Naive thymus-derived CD4-positive, alpha-beta T cell (primary cell): ENCODE results near the gene BCL2L2. TPM values are rescaled to one million over a fixed set of nuclear protein-coding genes. Genes with fewer than 3 reads are reported as not detected.
"Not testable (repeated sequence)": the region's sequence is repeated elsewhere in the genome, so short reads cannot be mapped to it uniquely, and the experiment has no call there.

Experiments used
- ATAC-seq: fragments of 150-1000 bp; cut with Tn5 transposase; 2 replicates; pipeline ENCODE4 v1.10.0; 2021; ENCODE audit warnings: mild to moderate bottlenecking, moderate library complexity
- CTCF ChIA-PET: fragments of 350-600 bp; sonication (Branson Sonifier 250); formaldehyde crosslinking; loops from one replicate; lab custom pipeline; 2021; ENCODE audit warnings: antibody characterized with exemption; lab: Charles Lee
- POLR2A ChIA-PET: fragments of 350-600 bp; sonication (Branson Sonifier 250); formaldehyde crosslinking; loops from one replicate; lab custom pipeline; 2021; ENCODE audit warnings: antibody characterized with exemption, inconsistent platforms; lab: Charles Lee
- DNase-seq, 9 donors: peaks; one replicate each; pipeline versions ENCODE4 v3.0.0 to v3.0.0-alpha.2; 2020 to 2022; ENCODE audit warnings: mixed read lengths in 1 of 9
- H3K27ac ChIP-seq: one replicate; pipeline ENCODE4 v1.7.0; 2013; ENCODE audit warnings: mild to moderate bottlenecking, low read depth, low read length, moderate library complexity
- H3K27me3 ChIP-seq, 2 donors: one replicate each; pipeline ENCODE4 v1.7.0; 2013; ENCODE audit warnings: low read length in 2 of 2, mild to moderate bottlenecking in 2 of 2, moderate library complexity in 2 of 2; ENCODE audit not compliant: control insufficient read depth in 2 of 2, insufficient read depth in 2 of 2
- H3K36me3 ChIP-seq, 3 experiments: 1 replicate in 2 of 3; 2 replicates in 1 of 3; pipeline ENCODE4 v1.7.0; 2013; ENCODE audit warnings: low read length in 3 of 3, mild to moderate bottlenecking in 3 of 3, moderate library complexity in 1 of 3; ENCODE audit not compliant: insufficient read depth in 3 of 3, control insufficient read depth in 2 of 3
- H3K4me1 ChIP-seq, 2 donors: one replicate each; pipeline ENCODE4 v1.7.0; 2013; ENCODE audit warnings: low read length in 2 of 2, mild to moderate bottlenecking in 2 of 2, moderate library complexity in 1 of 2; ENCODE audit not compliant: control insufficient read depth in 2 of 2, insufficient read depth in 2 of 2
- H3K4me3 ChIP-seq: 2 replicates; pipeline ENCODE4 v1.7.0; 2013; ENCODE audit warnings: mild to moderate bottlenecking, low read length
- H3K9me3 ChIP-seq, 3 experiments: 1 replicate in 2 of 3; 2 replicates in 1 of 3; pipeline ENCODE4 v1.7.0; 2013; ENCODE audit warnings: low read length in 3 of 3; ENCODE audit not compliant: control insufficient read depth in 2 of 3
- H3K27ac Mint-ChIP-seq, 9 donors: one replicate each; pipeline ENCODE4 v1.8.0; 2020 to 2022; ENCODE audit warnings: mixed read lengths in 9 of 9, mild to moderate bottlenecking in 8 of 9, moderate library complexity in 5 of 9, inconsistent platforms in 2 of 9
- H3K27me3 Mint-ChIP-seq, 5 donors: one replicate each; pipeline ENCODE4 v1.8.0; 2021 to 2022; ENCODE audit warnings: mixed read lengths in 5 of 5, mild to moderate bottlenecking in 1 of 5
- H3K36me3 Mint-ChIP-seq, 5 donors: one replicate each; pipeline ENCODE4 v1.8.0; 2020 to 2022; ENCODE audit warnings: mixed read lengths in 5 of 5, mild to moderate bottlenecking in 3 of 5, inconsistent platforms in 1 of 5
- H3K4me1 Mint-ChIP-seq, 7 donors: one replicate each; pipeline ENCODE4 v1.8.0; 2020 to 2022; ENCODE audit warnings: mixed read lengths in 7 of 7, mild to moderate bottlenecking in 3 of 7, inconsistent platforms in 1 of 7
- H3K4me3 Mint-ChIP-seq, 10 donors: one replicate each; pipeline ENCODE4 v1.8.0; 2020 to 2022; ENCODE audit warnings: mild to moderate bottlenecking in 10 of 10, mixed read lengths in 10 of 10, moderate library complexity in 6 of 10, inconsistent platforms in 2 of 10
- H3K9me3 Mint-ChIP-seq, 11 donors: one replicate each; pipeline ENCODE4 v1.8.0; 2020 to 2022; ENCODE audit warnings: mixed read lengths in 11 of 11, mild to moderate bottlenecking in 4 of 11, inconsistent platforms in 1 of 11, moderate library complexity in 1 of 11
- intact Hi-C, 2 donors: fragments of 100-400 bp; cut with micrococcal nuclease; formaldehyde crosslinking; loops; one replicate each; pipeline ENCODE4 v1.15.1; 2023
- polyA plus RNA-seq, 2 donors: library from polyadenylated mRNA; unstranded; fragments of 300-500 nt; fragmentation: Illumina TruSeq; gene quantifications; one replicate each; pipeline ENCODE4 v1.2.3, GENCODE V29; 2021
- total RNA-seq, 6 experiments: library from RNA in 5 of 6; stranded (reverse) in 5 of 6; gene quantifications; 1 replicate in 5 of 6; 2 replicates in 1 of 6; pipeline ENCODE4 v1.2.3 and lab custom pipeline; 2021 to 2026

The BCL2L2 gene, protein sequence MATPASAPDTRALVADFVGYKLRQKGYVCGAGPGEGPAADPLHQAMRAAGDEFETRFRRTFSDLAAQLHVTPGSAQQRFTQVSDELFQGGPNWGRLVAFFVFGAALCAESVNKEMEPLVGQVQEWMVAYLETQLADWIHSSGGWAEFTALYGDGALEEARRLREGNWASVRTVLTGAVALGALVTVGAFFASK
- total RNA-seq (1 to 10 TPM; 2.8 to 8.0 (median 5.6) TPM), polyA plus RNA-seq (not detected), total RNA-seq (lab: John Stamatoyannopoulos, UW) (2.8 reads per million, percentile 15 among the genes with 10 or more reads in this experiment)

- peak within 1 kb of the TSS in 3 of 10 donors; percentile 8 to 71 (median 63) for H3K4me3 Mint-ChIP-seq
- CTCF ChIA-PET = interaction anchor here (1.3 kb wide), 1 partner anchor 14 kb away, joined by 3 read pairs; no protein-coding TSS in a partner anchor
- intact Hi-C loops = loop anchor here (10.0 kb wide), 4 partner anchors 808 to 1832 kb away; partner anchors contain the start of genes EMC9 (in 2 of the 2), PSME2 (in 2 of the 2), RNF31 (in 2 of the 2) and CHMP4A (in 1 of the 2)
These were observed at the start of gene BCL2L2 for GRCh38 chr14:23306412-23307145. BCL2L2 (plus strand) TSS chr14:23306833; CDS start chr14:23307768, 935 bp downstream.

DNA sequence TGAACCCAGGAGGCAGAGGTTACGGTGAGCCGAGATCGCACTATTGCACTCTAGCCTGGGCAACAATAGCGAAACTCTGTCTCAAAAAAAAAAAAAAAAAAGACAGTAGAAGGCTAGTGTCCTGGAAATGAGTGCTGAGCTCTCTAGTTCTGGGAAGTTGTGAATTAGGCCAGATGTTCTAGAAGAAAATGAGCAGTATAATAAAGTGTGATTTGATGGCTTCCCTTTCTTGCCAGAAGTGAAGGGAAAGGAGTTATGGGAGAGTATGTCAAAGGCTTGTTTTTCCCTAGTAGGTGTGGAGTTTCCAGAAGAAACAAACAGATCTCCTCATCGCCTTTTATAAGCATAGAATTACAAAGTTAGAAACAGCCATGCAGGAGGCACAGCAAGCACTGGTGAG, 48.4 kb upstream of the BCL2L2 start:
- H3K27me3 Mint-ChIP-seq = peaks cover 26 to 48% (median 43%) of the 10 kb centered on the region in 5 donors
- no peaks in the 10 kb centered on the region for H3K36me3 ChIP-seq
- H3K4me3 ChIP-seq = no peak overlapping the region
- intact Hi-C loops = no loop called here
- no peak overlapping the region for H3K27ac ChIP-seq
- no peak overlapping the region for H3K27ac Mint-ChIP-seq
- H3K4me1 Mint-ChIP-seq = no peaks in the 10 kb centered on the region
- DNase-seq (no peak), ATAC-seq (no peak)
- H3K4me1 ChIP-seq = no peaks in the 10 kb centered on the region
- ChIA-PET CTCF (interaction anchor here (1.6 kb wide), 1 partner anchor 122 kb away, joined by 4 read pairs; no protein-coding TSS in a partner anchor), POLR2A (no interaction called here)
- no peak overlapping the region for H3K4me3 Mint-ChIP-seq
- H3K27me3 ChIP-seq = no peaks in the 10 kb centered on the region
- H3K36me3 Mint-ChIP-seq = no peaks in the 10 kb centered on the region
- no peaks in the 10 kb centered on the region for H3K9me3 ChIP-seq
- peaks cover 0 to 3% (median 0%) of the 10 kb centered on the region in 11 donors for H3K9me3 Mint-ChIP-seq

More at GRCh38 chr14:23306412-23307145, at the start of gene BCL2L2:
- Histone ChIP-seq H3K36me3 (peaks cover 0 to 3% (median 0%) of the 10 kb centered on the region in 3 experiments), H3K4me1 (peaks cover 0 to 6% of the 10 kb centered on the region in 2 donors), H3K27ac (no peak within 1 kb of the TSS), H3K4me3 (no peak within 1 kb of the TSS), H3K9me3 (no peaks in the 10 kb centered on the region), H3K27me3 (no peaks in the 10 kb centered on the region)
- peaks cover 0 to 33% (median 10%) of the 10 kb centered on the region in 7 donors for H3K4me1 Mint-ChIP-seq
- H3K27ac Mint-ChIP-seq = peak within 1 kb of the TSS in 3 of 9 donors; percentile 25 to 77 (median 36)
- H3K27me3 Mint-ChIP-seq = peaks cover 20 to 31% (median 23%) of the 10 kb centered on the region in 5 donors
- peaks cover 0 to 5% (median 0%) of the 10 kb centered on the region in 11 donors for H3K9me3 Mint-ChIP-seq
- DNase-seq (peak in 1 of 9 donors; percentile 42), ATAC-seq (no peak)
- H3K36me3 Mint-ChIP-seq = peaks cover 0 to 4% (median 0%) of the 10 kb centered on the region in 5 donors
- POLR2A ChIA-PET = interaction anchor here (0.6 to 7.6 kb wide), 4 partner anchors 12 to 856 kb away, joined by 3 to 286 read pairs (median 6); partner anchors contain the start of gene PABPN1

DNA sequence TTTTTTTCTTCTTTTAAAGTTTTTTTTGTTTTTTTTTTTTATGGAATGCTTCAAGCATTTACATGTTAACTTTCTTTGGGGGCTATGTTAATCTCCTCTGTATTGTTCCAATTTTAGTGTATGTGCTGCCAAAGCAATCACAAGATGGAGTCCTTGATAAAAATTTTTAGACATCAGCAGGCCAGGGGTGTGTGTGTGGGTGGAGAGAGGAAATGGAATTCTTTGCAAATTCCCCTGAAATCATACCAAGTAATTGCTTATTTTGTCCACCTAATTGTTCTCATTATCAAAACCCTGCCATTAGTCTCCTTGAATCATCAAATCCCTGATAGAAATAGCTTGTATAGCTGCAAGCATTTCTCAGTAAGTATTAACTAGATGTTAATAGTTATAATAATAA, 47.2 kb upstream of the BCL2L2 start:
- no peak overlapping the region for H3K27ac Mint-ChIP-seq
- Histone ChIP-seq H3K27ac (no peak overlapping the region), H3K9me3 (no peaks in the 10 kb centered on the region), H3K4me3 (no peak overlapping the region), H3K4me1 (no peaks in the 10 kb centered on the region), H3K36me3 (no peaks in the 10 kb centered on the region), H3K27me3 (no peaks in the 10 kb centered on the region)
- H3K4me3 Mint-ChIP-seq = no peak overlapping the region
- DNase-seq (no peak), ATAC-seq (no peak)
- H3K36me3 Mint-ChIP-seq = no peaks in the 10 kb centered on the region
- ChIA-PET CTCF (interaction anchor here (1.6 kb wide), 1 partner anchor 121 kb away, joined by 5 read pairs; no protein-coding TSS in a partner anchor), POLR2A (interaction anchor here (0.6 to 1.1 kb wide), 2 partner anchors 19 to 110 kb away, joined by 4 to 5 read pairs; no protein-coding TSS in a partner anchor)
- intact Hi-C loops = no loop called here
- peaks cover 0 to 3% (median 0%) of the 10 kb centered on the region in 11 donors for H3K9me3 Mint-ChIP-seq
- H3K27me3 Mint-ChIP-seq = peaks cover 20 to 48% (median 44%) of the 10 kb centered on the region in 5 donors
- no peaks in the 10 kb centered on the region for H3K4me1 Mint-ChIP-seq

- H3K4me1 ChIP-seq, H3K36me3 ChIP-seq, H3K9me3 Mint-ChIP-seq, intact Hi-C loops, H3K36me3 Mint-ChIP-seq, H3K4me1 Mint-ChIP-seq, DNase-seq, H3K27ac Mint-ChIP-seq, H3K27me3 ChIP-seq, POLR2A ChIA-PET, H3K4me3 Mint-ChIP-seq, H3K27ac ChIP-seq, ATAC-seq, H3K4me3 ChIP-seq, H3K9me3 ChIP-seq: not testable (repeated sequence)
- H3K27me3 Mint-ChIP-seq = peaks cover 20 to 52% (median 48%) of the 10 kb centered on the region in 5 donors
- CTCF ChIA-PET = interaction anchor here (1.6 kb wide), 1 partner anchor 119 kb away, joined by 5 read pairs; no protein-coding TSS in a partner anchor
These were observed 45.8 kb upstream of the BCL2L2 start for GRCh38 chr14:23260849-23261248.

DNA sequence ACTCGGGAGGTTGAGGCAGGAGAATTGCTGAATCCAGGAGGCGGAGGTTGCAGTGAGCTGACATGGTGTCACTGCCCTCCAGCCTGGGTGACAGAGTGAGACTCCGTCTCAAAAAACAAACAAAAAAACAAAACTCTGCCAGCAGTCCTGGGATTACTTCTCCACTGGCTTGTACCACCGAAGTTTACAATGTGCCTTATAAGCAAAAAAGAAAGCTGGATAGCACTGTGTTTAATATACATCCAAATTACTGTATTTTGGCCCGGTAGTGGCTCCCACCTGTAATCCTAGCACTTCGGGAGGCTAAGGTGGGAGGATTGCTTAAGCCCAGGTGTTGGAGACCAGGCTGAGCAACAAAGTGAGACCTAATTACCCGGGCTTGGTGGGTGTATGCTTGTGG, 37.4 kb upstream of the BCL2L2 start:
- POLR2A ChIA-PET = interaction anchor here (1.2 kb wide), 1 partner anchor 32 kb away, joined by 5 read pairs; no protein-coding TSS in a partner anchor
- CTCF ChIA-PET = interaction anchor here (0.6 to 1.8 kb wide), 2 partner anchors 107 to 111 kb away, joined by 3 to 4 read pairs; no protein-coding TSS in a partner anchor
- Histone ChIP-seq H3K9me3 (no peaks in the 10 kb centered on the region), H3K4me1 (no peaks in the 10 kb centered on the region), H3K27me3 (peaks cover 0 to 4% of the 10 kb centered on the region in 2 donors), H3K36me3 (no peaks in the 10 kb centered on the region), H3K27ac (no peak overlapping the region), H3K4me3 (no peak overlapping the region)
- H3K9me3 Mint-ChIP-seq = no peaks in the 10 kb centered on the region
- H3K27ac Mint-ChIP-seq = no peak overlapping the region
- ATAC-seq (no peak), DNase-seq (no peak)
- peaks cover 0 to 18% (median 12%) of the 10 kb centered on the region in 5 donors for H3K27me3 Mint-ChIP-seq
- no peaks in the 10 kb centered on the region for H3K4me1 Mint-ChIP-seq
- no peak overlapping the region for H3K4me3 Mint-ChIP-seq
- intact Hi-C loops = no loop called here
- no peaks in the 10 kb centered on the region for H3K36me3 Mint-ChIP-seq

GRCh38 chr14:23275412-23275811, 31.2 kb upstream of the BCL2L2 start:
- peaks cover 4 to 28% (median 8%) of the 10 kb centered on the region in 5 donors for H3K36me3 Mint-ChIP-seq
- ATAC-seq (no peak), DNase-seq (no peak)
- Histone ChIP-seq H3K4me1 (no peaks in the 10 kb centered on the region), H3K27ac (no peak overlapping the region), H3K36me3 (peaks cover 0 to 7% (median 0%) of the 10 kb centered on the region in 3 experiments), H3K4me3 (no peak overlapping the region), H3K9me3 (no peaks in the 10 kb centered on the region), H3K27me3 (no peaks in the 10 kb centered on the region)
- peaks cover 0 to 1% (median 0%) of the 10 kb centered on the region in 11 donors for H3K9me3 Mint-ChIP-seq
- intact Hi-C loops = no loop called here
- no peak overlapping the region for H3K4me3 Mint-ChIP-seq
- peaks cover 2 to 8% (median 4%) of the 10 kb centered on the region in 7 donors for H3K4me1 Mint-ChIP-seq
- ChIA-PET POLR2A (interaction anchor here (1.1 to 1.4 kb wide), 2 partner anchors 11 to 27 kb away, joined by 3 to 5 read pairs; partner anchors contain the start of genes HOMEZ and PPP1R3E), CTCF (interaction anchor here (1.0 to 1.6 kb wide), 3 partner anchors 22 to 105 kb away, joined by 3 to 4 read pairs (median 4); no protein-coding TSS in a partner anchor)
- H3K27ac Mint-ChIP-seq = peak overlapping the region in 3 of 9 donors; percentile 21 to 49 (median 40)
- H3K27me3 Mint-ChIP-seq = no peaks in the 10 kb centered on the region
